Activated T-cell treated with anti-CD3 and anti-CD28 coated beads for 4 hours (primary cell): ENCODE data around the gene LAMC1.

Experiments used
- DNase-seq: peaks from one replicate; pipeline ENCODE4 v3.0.0-alpha.2; 2020

Gene LAMC1

DNA sequence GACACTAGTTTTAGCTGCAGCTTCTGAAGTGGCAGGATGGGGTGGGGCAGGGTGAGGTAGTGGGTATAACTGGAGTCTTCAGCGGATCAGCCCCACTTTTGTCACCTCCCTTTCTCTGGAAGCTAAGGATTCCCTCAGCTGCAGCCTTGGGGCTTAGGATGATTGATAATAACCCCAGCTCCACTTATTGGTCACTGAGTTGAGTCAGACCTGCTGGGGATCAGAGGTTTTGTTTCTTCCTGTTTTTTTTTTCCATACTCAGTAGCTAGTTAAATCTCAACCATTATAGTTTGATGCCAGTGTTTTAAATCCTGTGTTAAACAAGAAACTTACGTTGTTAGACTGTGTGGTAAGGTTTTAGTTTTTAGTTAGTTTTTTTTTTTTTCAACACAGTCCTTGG, 57.2 kb downstream of the LAMC1 start:
- DNase-seq = no peak

DNA sequence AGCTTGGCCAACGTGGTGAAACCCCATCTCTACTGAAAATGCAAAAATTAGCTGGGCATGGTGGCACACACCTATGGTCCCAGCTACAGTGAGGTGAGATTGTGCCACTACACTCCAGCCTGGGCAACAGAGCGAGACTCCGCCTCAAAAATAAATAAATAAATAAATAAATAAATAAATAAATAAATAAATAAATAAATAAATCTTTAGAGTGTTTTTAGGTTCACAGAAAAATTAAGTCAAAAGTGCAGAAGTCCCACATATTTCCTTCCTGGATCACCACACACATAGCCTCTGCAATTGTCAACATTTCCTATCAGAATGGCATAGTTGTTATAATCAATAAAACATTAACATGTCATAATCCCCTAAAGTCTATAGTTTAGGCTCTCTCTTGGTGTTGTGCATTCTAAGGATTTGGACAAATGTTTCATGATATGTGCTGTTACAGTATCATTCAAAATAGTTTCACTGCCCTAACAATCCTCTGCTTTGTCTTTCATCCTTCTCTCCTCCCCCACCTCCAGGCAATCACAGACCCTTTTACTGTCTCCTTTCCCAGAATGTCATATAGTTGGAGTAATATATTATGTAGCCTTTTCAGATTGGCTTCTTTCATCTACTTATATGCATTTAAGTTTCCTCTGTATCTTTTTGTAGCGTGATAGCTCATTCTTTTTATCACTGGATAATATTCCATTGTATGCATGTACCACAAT, 58.3 kb downstream of the LAMC1 start:
- no peak for DNase-seq

DNA sequence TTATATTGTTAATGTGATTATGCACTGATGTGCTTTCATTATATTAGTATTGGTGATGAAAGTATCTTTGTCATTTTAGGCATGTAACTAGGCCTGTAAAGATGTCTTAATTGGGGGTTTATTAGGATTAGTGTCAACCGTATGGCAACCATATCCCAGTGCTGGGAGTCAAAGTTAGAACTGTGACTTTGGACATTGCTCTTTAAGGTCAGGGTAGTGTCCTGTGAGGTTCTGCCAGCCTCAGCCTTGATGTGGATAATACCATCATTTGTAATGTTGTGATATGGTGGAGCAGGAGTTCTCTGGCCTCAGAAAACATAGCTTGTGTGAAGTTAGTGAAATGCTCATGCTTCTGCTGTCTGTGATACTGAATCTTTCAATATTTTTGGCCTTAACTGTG, 59.4 kb downstream of the LAMC1 start:
- DNase-seq = no peak

DNA sequence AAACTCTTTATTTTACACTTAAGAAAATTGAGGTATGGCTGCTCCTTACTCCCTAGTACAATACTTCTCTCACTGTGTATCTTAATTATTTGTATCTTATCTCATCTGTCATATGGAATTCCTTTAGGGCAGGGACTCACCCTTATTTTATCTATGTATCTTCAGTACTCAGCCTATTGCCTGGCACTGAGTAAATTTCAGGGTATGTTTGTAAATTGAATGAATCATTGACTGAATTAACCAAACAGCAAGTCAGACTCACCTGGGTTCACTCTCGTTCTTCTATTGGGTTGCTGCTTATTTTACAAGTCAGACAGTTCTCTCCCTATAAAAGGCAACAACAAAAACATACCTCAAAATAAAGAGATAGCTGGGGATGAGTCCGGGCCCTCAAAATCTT, 63.8 kb downstream of the LAMC1 start:
- DNase-seq = no peak

DNA sequence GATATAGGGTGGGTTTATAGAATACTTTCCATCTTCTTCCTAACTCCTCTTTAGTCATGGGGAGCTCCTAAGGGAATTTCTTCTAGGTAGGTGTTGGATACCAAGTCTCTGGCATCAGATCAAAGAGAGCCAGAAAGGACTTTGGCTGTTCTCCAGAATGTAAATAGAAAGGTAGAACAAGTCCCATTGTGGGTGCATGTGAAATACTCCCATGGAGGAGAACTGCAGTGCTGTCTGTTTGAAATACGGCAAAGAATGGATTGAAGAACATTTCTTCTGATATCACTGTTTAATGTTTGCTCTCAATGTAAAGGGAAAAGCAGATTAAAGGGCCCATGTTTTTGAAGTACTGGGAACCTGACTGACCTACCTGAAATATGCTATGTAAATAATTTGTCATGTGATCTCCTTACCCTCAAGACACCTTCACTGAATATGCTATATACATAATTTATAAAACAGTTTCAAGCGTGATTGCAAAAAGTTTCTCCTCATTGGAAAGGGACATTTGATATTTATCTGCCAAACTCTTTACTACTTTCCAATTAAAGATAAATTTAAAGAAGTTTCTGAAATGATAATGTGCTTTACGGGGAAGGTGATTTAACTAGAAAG, 65.9 kb downstream of the LAMC1 start:
- DNase-seq = no peak

DNA sequence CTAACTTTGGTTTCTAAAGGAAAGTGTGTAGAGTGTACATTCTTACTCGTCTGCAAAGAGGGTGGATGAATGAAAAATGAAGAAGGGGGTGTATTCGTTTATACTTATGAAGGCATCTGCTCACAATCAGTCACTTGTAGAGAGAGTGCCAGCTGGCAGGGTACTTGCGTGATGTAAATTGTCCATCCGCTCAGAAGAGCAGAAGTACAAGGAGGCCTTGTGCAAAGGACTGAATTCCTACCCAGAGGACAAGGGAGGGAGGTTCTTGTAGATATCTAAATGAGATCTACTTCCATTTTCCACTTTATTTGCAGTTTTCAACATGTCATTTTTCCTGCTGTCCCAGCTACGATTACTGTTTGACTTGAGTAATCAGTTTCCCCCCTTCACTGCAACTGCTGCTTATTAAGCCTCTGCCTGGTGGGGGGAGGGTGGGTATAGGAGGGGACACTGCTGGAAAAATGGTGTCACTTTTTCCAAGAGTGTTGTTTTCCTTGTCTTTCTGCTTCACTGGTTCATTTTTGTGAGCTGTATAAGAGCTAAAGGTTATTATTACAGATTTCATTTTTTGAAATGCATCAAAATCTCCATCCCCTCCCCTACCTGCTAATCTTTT, 67.3 kb downstream of the LAMC1 start:
- no peak for DNase-seq

DNA sequence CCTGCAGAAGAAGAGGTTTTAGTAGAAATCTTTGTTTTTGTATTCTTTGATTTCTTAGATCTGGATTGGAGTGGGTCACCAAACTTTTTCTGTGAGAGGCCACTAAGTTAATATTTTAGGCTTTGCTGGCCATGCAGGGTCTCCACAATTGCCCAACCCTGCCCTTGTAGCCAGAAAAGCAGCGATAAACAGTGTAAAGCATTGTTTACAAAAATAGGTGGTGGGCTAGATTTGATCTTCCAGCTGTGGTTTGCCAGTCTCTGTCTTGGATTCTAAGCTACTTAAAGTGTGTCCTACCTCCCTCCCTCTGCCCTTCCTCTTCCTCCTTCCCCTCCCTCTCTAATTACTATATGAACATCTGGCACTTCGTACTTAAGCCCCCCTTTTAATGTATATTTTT, 68.0 kb downstream of the LAMC1 start:
- DNase-seq = no peak

DNA sequence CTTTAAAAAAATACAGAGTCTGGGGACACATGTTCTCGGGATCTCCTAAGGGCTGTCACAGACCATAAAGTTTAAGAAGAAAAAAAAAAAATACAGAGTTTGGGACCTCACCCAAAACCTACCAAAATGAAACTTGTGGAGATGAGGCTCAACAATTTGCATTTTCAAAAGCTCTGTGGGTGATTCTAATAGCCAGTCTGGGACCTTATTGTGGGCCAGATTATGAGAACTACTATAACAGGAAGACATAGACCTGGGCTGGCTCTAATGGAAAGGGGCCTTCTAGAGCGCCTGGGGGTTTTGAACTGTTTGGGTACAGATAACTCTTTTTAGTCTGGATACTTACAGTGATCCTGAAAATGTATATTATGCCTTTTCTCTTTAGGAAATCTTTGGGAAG, 69.1 kb downstream of the LAMC1 start:
- no peak for DNase-seq

DNA sequence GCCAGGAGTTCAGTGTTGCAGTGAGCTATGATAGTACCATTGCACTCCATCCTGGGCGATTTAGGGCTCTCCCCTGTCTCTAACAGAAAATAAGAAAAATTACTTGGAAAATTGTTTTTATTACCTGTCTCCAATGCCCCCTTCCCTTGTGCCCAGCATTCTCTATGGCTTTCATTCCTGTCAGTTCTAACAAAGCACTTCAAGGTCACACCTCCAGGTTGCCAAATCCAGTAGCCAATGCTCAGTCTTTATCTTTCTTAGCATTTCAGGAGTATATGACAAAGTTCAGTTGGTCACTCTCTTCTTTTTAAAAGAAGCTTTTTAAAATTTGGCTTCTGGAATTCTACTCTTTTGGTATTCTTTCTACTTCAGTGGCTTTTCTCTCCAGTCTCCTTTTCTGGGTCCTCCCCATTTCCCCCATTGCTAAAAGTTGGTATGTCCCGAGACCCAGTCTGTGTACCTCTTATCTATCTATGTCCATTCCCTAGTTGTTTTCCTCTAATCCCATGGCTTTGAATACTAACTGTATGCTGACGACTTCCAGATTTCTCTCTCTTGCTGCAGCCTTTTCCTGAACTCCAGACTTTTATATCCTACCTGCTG, 69.9 kb downstream of the LAMC1 start:
- DNase-seq = no peak

DNA sequence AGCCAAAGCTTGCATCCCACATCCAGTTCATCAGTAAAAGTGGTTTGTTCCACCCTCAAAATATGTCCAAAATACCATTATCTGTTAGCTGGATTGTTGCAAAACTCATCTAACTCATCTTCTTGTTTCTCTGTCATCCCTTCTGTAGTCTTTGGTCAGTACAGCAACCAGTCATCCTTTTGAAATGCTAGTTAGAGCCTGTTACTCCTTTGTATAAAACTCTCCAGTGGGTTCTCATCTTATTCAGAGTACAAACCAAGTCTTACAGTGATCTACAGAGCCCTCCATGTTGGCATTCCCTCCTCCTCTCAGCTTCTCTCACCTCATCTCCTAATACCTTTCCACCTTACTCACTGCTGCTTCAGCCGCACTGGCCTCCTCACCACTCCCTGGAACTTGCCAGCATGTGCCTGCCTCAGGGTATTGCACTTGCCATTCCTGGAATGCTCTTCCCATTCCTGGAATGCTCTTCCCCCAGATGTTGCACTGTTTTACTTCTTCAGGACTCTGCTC, 70.6 kb downstream of the LAMC1 start:
- DNase-seq = no peak

DNA sequence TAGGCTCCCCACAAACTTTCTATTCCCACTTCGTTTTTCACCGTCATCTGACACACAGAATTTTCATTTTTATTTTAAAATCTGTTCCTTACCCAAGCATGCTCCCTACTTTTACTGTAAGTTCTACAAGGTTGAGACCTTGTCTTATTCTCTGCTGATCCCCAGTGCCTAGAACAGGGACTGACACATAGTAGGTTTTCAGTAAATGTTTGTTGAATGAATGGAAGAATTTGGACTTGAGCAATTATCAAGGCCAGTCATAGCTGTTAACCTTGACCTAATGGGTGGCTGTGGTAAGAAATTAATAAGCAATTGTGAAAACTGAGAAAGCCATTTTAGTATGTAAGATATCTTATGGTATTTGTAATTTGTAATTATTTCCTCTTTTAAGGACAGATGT, 71.1 kb downstream of the LAMC1 start:
- DNase-seq = no peak

DNA sequence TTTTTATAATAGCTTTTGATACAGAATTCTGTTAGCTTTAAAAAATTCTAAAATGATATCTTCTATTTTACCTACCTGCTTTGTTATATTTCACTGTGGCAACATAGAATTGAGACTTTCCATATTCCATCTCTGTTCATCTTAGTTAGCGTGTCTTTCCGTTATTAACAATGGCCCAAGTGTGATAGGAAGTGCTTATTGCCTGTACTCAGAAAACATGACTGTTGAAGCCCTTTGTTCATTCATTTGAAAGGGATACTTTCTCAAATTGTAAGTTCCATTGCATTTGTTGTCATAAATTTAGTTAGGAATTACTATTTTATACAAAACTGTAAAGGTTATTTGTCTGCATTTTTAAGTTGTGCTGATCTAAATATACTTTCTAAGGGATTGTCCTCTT, 73.1 kb downstream of the LAMC1 start:
- no peak for DNase-seq

DNA sequence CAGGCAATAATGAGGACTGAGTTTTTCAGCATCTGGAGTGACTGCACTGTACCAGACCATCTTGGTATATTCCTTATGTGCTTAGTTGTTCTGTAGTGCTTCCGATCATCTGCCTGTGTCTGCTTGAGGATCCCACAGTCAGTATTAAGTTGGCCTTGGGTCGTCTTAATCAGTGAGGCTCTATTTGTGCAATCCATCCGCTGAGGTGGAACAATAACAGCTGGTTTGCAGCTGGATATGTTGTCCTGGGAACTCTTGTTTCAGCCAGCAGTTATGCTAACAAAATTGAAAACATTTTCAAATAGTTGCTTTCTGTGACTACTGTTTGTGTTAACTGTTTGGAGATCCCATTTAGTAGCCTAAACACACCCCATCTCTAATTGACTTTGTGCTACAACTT, 73.7 kb downstream of the LAMC1 start:
- no peak for DNase-seq

DNA sequence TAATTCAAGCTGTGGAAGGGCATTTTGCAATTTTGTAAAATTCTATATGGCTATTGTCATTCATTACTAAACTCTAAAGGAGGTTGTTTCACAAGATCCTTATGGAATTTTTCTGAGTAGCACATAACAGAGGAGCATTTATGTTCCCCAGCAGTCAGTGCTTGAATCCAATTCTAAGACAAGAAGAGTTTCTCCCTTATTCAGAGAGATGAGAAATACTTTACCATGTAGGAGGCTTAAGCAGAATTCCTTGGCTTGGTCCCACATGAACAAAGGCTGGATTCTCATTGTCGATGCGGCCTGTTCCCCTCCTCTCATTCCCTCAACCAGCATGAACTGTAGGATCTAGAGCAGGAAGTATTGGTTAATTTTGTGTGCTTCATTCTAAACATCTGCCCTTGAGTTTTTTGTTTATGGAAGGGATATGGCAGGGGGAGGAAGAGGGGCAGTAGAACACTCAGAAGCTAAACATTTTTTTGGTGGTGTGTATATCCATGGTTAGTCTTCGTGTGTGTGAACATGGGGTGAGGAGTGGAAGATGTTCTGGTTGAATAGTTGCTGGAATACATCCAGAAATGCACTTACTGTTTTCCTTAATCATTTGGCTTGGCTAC, 74.3 kb downstream of the LAMC1 start:
- no peak for DNase-seq

DNA sequence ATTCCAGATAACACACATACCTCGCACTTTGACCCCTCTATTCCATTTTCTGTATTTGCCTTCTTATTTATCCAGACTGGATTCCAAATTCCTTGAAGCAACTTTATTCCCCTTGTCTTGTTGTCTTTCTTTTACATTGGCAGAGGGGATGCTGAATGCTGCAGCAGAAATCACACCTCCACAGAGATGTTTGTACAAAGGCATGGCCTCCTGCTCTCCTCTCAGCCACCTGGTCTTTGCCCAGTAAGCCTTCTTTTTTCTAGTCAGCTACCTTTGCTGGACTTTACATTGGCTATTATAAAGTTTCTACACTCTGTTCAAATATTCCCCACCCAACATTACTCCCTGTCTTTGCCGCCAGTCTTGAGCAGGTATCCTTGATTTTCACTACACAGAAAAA, 75.1 kb downstream of the LAMC1 start:
- no peak for DNase-seq

DNA sequence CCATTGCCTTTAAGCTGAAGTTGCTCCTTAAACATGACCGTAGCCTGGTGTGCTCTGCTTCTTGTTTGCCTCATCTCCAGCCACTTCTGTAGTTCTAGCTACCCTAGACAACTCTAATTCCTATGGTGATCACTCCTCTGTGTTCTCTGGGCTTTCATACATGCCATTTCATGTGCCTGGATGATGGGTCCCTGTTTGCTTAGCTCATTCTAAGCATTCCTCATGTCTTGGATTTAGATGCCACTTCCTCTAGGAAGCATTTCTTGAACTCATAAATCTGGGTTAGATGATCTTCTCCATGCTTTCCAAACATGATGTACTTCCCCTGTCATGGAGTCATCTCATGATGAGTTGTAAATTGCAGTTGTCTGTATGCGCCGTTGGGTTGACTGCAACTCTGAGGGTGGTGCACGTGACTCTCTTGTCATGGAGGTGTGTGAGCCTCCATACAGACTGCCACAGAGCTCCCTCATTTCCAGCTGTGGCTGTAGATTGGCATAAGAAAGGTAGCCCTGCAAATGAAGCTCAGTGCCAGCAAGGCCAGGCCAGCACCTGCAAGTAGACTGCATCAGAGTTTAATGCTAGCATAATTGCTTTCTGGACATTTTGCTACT, 77.2 kb downstream of the LAMC1 start:
- DNase-seq = no peak

DNA sequence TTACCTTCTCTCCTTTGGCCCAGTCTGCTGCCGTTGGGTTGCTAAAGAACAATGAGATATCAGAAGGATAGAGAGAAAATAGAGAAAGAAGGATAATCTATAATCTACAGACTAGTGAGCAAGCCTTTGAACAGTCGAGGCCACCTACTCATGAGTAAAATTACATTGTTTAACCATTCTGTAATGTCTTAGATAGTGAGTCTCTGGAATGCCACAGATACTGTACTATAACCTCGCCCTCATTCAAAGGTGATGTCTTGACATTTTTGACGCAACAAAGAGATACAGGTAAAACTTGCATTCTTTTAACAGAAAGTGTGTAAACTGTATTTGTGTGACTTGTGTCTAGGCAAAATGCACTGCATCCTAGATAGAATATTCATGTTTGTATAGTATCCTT, 77.9 kb downstream of the LAMC1 start:
- no peak for DNase-seq

DNA sequence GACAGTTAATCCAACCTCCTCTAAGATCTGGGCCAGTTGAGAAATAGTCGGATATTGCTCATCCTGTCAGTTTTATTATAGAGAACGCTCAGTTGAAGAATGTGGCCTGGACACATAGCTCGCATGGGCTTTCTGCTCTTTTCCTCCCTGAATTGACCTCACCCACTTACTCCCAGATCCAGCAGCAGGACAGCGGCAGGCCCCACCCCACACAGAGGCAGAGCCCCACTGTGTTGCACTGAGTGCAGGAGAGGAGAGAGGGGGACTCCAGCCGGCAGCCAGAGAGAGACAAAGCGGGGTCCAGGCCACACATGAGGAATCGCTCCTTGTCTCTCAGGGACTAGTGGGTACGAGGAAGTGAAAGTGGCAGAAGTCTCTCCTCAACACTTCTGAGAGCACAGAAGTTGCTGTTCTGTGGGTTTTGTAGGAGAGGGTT, 78.6 kb downstream of the LAMC1 start:
- no peak for DNase-seq

DNA sequence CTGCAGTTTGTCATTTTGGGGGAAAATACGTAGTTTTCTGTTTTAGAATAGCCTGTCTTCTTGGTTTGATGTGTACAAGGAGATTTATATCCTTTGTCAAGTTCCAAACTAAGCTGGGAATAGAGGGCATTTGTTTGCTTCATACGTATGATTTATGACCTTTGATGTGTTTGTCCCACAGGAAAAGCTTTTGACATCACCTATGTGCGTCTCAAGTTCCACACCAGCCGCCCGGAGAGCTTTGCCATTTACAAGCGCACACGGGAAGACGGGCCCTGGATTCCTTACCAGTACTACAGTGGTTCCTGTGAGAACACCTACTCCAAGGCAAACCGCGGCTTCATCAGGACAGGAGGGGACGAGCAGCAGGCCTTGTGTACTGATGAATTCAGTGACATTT, 79.9 kb downstream of the LAMC1 start:
- DNase-seq = no peak

DNA sequence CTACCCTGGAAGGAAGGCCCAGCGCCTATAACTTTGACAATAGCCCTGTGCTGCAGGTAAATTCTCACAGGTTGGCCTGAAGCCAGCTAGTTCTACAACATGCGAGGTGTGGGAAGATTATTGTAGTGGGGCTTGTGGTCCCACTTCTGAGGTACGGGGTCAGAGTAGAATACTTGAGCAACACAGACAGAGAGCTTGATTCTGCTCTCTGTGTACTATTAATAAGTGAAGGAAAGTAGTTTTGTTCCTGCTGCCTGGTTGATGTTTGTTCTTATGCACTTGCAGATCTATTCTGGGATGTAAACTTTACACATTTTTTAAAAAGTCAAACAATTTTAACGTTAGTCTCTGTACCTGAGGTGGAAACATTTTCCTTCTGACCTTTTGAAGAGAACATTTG, 80.4 kb downstream of the LAMC1 start:
- no peak for DNase-seq

DNA sequence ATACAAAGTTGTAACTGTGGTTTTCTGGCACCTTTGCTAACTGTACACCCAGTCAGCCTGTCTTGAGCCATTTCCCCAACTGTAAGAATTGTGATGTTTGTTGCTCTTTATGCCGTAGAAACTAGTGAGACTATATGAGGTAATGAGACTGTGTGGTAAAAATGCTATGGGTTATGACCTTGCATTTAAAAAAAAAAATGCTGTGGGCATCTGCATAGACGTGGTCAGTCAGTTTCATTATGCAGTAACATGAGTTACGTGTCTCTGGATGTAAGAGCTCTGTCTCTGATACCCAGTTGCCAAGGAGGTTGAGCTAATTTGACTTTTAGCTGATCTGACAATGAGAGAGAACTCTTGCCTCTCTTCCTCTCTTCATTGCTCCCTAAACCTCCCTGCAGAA, 82.2 kb downstream of the LAMC1 start:
- no peak for DNase-seq

DNA sequence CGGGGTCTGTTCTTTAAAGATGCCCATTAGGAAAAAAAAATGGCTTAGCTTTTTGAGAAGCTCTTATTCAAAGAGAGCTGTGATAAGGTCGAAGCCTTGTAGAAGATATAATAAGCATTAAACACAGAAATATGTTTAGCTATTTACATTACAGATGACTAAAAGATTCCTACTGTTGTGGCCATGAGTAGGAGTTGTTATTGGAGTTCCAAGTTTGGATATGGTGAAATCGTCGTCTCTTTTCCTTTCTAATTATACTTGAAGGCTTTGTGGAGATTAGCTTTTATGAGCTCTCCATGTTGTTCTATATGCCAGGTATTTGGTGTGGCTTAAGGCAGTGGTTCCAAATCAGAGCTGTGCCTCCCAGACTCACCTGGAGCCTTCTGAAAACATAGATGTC, 82.9 kb downstream of the LAMC1 start:
- no peak for DNase-seq

DNA sequence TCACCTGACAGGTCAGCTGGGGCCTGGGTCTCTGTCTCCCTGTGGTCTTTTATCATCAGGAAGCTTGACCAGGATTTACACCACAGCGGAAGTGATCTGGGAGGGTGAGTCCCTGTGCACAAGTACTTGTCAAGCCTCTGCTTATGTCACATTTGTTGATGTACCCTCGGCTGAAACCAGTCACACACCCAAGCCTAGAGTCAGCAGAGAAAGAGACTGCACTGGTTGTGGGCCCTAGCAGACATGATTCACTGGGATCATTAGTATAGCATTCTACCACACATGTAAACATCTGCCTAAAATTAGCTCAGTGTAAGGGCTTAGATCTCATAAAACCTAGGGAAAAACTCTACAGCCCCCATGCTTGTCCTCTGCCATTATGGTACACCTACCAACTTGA, 83.5 kb downstream of the LAMC1 start:
- DNase-seq = no peak
